A549 (cell line): ENCODE results near the gene CNOT3.

ENCODE experiments used
- CBX8 ChIP-seq: fragments of 200-600 bp; sonication (generic); IDR thresholded peaks from 2 replicates; pipeline ENCODE4 v1.6.1; 2016
- ESRRA ChIP-seq: fragments of 150-350 bp; IDR thresholded peaks from 2 replicates; pipeline ENCODE4 v1.6.1; 2014; ENCODE audit warnings: mild to moderate bottlenecking, low read length, borderline replicate concordance
- GATA3 ChIP-seq: IDR thresholded peaks from 2 replicates; pipeline ENCODE4 v1.6.1; 2012; ENCODE audit warnings: borderline replicate concordance
- MYC ChIP-seq: IDR thresholded peaks from 2 replicates; pipeline ENCODE4 v1.6.1; 2012; ENCODE audit warnings: mild to moderate bottlenecking, inconsistent platforms, low read length, improper control_type of control experiment, borderline replicate concordance
- PHF8 ChIP-seq: fragments of 200-600 bp; sonication (generic); IDR thresholded peaks from 2 replicates; pipeline ENCODE4 v1.6.1; 2016; ENCODE audit warnings: low read depth, mild to moderate bottlenecking, antibody characterized with exemption, moderate library complexity, borderline replicate concordance
- POLR2AphosphoS2 ChIP-seq: conservative IDR thresholded peaks from 2 replicates; pipeline ENCODE4 v1.6.1; 2012; ENCODE audit warnings: low read length, improper control_type of control experiment, inconsistent platforms
- RAD21 ChIP-seq, 2 experiments: fragments of >200 bp in 1 of 2; sonication (Bioruptor Twin) in 1 of 2; formaldehyde crosslinking in 1 of 2; IDR thresholded peaks in 1 of 2; conservative IDR thresholded peaks in 1 of 2; 2 replicates in 1 of 2; 3 replicates in 1 of 2; pipeline ENCODE4 v1.6.1; 2012 to 2018; ENCODE audit warnings: inconsistent platforms in 1 of 2
- SMC3 ChIP-seq: fragments of >200 bp; sonication (Bioruptor Twin); formaldehyde crosslinking; IDR thresholded peaks from 3 replicates; pipeline ENCODE4 v1.6.1; 2018; ENCODE audit warnings: inconsistent platforms
- SREBF2 ChIP-seq: fragments of 450-650 bp; IDR thresholded peaks from 2 replicates; pipeline ENCODE4 v1.6.1; 2014; ENCODE audit warnings: mild to moderate bottlenecking, moderate library complexity
- TF ChIP-seq, protein P1 (sequence below): fragments of >200 bp; sonication (Bioruptor Twin); formaldehyde crosslinking; IDR thresholded peaks from 3 replicates; pipeline ENCODE4 v1.5.1; 2016
- TF ChIP-seq, protein P2 (sequence below): fragments of 200-600 bp; sonication (generic); IDR thresholded peaks from 2 replicates; pipeline ENCODE4 v1.6.1; 2016; ENCODE audit warnings: antibody characterized with exemption, mild to moderate bottlenecking, moderate library complexity
- TF ChIP-seq, protein P3 (sequence below): IDR thresholded peaks from 2 replicates; pipeline ENCODE4 v1.6.1; 2012
- TF ChIP-seq, protein P4 (sequence below): fragments of 250-450 bp; sonication (Bioruptor Pico); IDR thresholded peaks from 2 replicates; pipeline ENCODE4 v1.5.0; 2020; ENCODE audit warnings: low read depth, mild to moderate bottlenecking, moderate library complexity

DNA sequence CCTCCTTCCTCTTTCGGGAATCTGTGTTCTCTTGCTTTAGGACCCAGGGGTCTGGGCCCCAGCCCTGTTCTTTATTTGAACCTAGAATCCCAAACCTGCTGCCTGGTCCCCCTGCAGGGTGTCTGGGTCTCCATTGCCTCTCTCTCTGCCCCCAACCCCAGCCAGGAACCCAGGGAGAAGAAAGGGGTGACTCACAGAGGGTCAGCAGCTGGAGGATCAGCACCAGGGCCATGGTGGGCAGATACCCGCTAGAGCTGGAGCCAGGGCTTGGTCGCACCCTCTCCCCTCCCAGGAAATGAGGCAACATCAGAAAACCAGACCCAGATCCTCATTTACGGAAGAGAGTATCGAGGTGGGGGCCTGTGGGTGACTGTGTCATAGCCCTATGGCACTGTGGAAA, 37.0 kb upstream of the CNOT3 start, which contains the start of gene OSCAR:
- TF ChIP-seq, protein P1, sequence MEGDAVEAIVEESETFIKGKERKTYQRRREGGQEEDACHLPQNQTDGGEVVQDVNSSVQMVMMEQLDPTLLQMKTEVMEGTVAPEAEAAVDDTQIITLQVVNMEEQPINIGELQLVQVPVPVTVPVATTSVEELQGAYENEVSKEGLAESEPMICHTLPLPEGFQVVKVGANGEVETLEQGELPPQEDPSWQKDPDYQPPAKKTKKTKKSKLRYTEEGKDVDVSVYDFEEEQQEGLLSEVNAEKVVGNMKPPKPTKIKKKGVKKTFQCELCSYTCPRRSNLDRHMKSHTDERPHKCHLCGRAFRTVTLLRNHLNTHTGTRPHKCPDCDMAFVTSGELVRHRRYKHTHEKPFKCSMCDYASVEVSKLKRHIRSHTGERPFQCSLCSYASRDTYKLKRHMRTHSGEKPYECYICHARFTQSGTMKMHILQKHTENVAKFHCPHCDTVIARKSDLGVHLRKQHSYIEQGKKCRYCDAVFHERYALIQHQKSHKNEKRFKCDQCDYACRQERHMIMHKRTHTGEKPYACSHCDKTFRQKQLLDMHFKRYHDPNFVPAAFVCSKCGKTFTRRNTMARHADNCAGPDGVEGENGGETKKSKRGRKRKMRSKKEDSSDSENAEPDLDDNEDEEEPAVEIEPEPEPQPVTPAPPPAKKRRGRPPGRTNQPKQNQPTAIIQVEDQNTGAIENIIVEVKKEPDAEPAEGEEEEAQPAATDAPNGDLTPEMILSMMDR, result no peak
- TF ChIP-seq, protein P2, sequence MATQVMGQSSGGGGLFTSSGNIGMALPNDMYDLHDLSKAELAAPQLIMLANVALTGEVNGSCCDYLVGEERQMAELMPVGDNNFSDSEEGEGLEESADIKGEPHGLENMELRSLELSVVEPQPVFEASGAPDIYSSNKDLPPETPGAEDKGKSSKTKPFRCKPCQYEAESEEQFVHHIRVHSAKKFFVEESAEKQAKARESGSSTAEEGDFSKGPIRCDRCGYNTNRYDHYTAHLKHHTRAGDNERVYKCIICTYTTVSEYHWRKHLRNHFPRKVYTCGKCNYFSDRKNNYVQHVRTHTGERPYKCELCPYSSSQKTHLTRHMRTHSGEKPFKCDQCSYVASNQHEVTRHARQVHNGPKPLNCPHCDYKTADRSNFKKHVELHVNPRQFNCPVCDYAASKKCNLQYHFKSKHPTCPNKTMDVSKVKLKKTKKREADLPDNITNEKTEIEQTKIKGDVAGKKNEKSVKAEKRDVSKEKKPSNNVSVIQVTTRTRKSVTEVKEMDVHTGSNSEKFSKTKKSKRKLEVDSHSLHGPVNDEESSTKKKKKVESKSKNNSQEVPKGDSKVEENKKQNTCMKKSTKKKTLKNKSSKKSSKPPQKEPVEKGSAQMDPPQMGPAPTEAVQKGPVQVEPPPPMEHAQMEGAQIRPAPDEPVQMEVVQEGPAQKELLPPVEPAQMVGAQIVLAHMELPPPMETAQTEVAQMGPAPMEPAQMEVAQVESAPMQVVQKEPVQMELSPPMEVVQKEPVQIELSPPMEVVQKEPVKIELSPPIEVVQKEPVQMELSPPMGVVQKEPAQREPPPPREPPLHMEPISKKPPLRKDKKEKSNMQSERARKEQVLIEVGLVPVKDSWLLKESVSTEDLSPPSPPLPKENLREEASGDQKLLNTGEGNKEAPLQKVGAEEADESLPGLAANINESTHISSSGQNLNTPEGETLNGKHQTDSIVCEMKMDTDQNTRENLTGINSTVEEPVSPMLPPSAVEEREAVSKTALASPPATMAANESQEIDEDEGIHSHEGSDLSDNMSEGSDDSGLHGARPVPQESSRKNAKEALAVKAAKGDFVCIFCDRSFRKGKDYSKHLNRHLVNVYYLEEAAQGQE, result no peak
- no peak for TF ChIP-seq SREBF2
- TF ChIP-seq RAD21 (conservative IDR thresholded peaks at IDR 0.05 in 1 of 2, IDR thresholded peaks at IDR 0.05 in 1 of 2), result no peak
- no peak for TF ChIP-seq POLR2AphosphoS2
- TF ChIP-seq, protein P3, sequence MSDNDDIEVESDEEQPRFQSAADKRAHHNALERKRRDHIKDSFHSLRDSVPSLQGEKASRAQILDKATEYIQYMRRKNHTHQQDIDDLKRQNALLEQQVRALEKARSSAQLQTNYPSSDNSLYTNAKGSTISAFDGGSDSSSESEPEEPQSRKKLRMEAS, result no peak
- no peak for TF ChIP-seq ESRRA
- no peak for TF ChIP-seq MYC
- TF ChIP-seq, protein P4, sequence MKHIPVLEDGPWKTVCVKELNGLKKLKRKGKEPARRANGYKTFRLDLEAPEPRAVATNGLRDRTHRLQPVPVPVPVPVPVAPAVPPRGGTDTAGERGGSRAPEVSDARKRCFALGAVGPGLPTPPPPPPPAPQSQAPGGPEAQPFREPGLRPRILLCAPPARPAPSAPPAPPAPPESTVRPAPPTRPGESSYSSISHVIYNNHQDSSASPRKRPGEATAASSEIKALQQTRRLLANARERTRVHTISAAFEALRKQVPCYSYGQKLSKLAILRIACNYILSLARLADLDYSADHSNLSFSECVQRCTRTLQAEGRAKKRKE, result no peak
- TF ChIP-seq CBX8, result no peak
- no peak for TF ChIP-seq SMC3
- no peak for TF ChIP-seq GATA3
- TF ChIP-seq PHF8, result no peak
